GM12878 (cell line): ENCODE measurements around the gene P2RY11. TPM values are rescaled to one million over a fixed set of nuclear protein-coding genes. Genes with fewer than 3 reads are reported as not detected.

Experiments
- ATAC-seq: fragments of 200-7000 bp; cut with Tn5 transposase; 3 replicates; pipeline ENCODE4 v1.9.1; 2020; ENCODE audit warnings: mild to moderate bottlenecking, moderate library complexity
- BruUV-seq: library from RNA; stranded (reverse); fragments of 400-500 nt; replicated peaks from 2 replicates; lab custom pipeline; 2021; lab: Mats Ljungman, UMichigan
- CTCF ChIA-PET: fragments of 300-600 bp; sonication (Branson Sonifier 250); formaldehyde crosslinking; extraction: SDS; loops from one replicate; lab custom pipeline; 2021; ENCODE audit warnings: inconsistent platforms; lab: Yijun Ruan, JAX
- POLR2A ChIA-PET: fragments of 350-600 bp; formaldehyde crosslinking; extraction: SDS; loops from one replicate; lab custom pipeline; 2021; ENCODE audit warnings: inconsistent platforms; lab: Charles Lee
- RAD21 ChIA-PET: fragments of 300-600 bp; sonication (Branson Sonifier 250); formaldehyde crosslinking; loops from one replicate; lab custom pipeline; 2023; ENCODE audit warnings: antibody characterized with exemption; ENCODE audit not compliant: unreplicated experiment; lab: Charles Lee
- SMC1A ChIA-PET: fragments of 300-600 bp; sonication (Branson Sonifier 250); formaldehyde crosslinking; loops from one replicate; lab custom pipeline; 2023; ENCODE audit not compliant: unreplicated experiment, uncharacterized antibody; lab: Charles Lee
- DNase-seq: peaks from one replicate; pipeline ENCODE4 v3.0.0-alpha.2; 2011; ENCODE audit warnings: low read depth, low spot score
- FAIRE-seq: peaks from 3 replicates; lab custom pipeline; 2011; peaks lifted over from hg19 to GRCh38; lab: Jason Lieb, UNC
- H2AFZ ChIP-seq: 2 replicates; pipeline ENCODE4 v1.6.0; 2011; ENCODE audit warnings: low read depth, low read length, control low read depth; ENCODE audit not compliant: control insufficient read depth
- H3K27ac ChIP-seq: 2 replicates; pipeline ENCODE4 v1.5.1; 2011; ENCODE audit warnings: control low read depth; ENCODE audit not compliant: control insufficient read depth, insufficient read depth
- H3K27me3 ChIP-seq, 2 experiments: replicated peaks in 1 of 2; 2 replicates each; pipeline versions ENCODE4 v1.6.0 to v1.6.1; 2011; ENCODE audit warnings: low read length in 1 of 2; ENCODE audit not compliant: control insufficient read depth in 2 of 2, insufficient read depth in 2 of 2
- H3K36me3 ChIP-seq, 2 experiments: 2 replicates each; pipeline ENCODE4 v1.5.1; 2011; ENCODE audit warnings: low read length in 1 of 2; ENCODE audit not compliant: control insufficient read depth in 2 of 2, insufficient read depth in 2 of 2
- H3K4me1 ChIP-seq: 2 replicates; pipeline ENCODE4 v1.6.1; 2011; ENCODE audit warnings: mild to moderate bottlenecking, low read length, moderate library complexity, mixed read lengths; ENCODE audit not compliant: control insufficient read depth, insufficient read depth
- H3K4me2 ChIP-seq: 2 replicates; pipeline ENCODE4 v1.6.0; 2011; ENCODE audit warnings: control low read depth; ENCODE audit not compliant: control insufficient read depth, insufficient read depth
- H3K4me3 ChIP-seq: fragments of 200-600 bp; sonication (generic); 2 replicates; pipeline ENCODE4 v1.5.1; 2016
- H3K79me2 ChIP-seq: 2 replicates; pipeline ENCODE4 v1.6.0; 2011; ENCODE audit warnings: low read length; ENCODE audit not compliant: control insufficient read depth, insufficient read depth
- H3K9ac ChIP-seq: 2 replicates; pipeline ENCODE4 v1.8.0; 2011; ENCODE audit warnings: low read length, control low read depth, mixed read lengths; ENCODE audit not compliant: control insufficient read depth, insufficient read depth
- H3K9me3 ChIP-seq: replicated peaks from 3 replicates; pipeline ENCODE4 v1.5.1; 2011; ENCODE audit warnings: mild to moderate bottlenecking, low read length; ENCODE audit not compliant: control insufficient read depth, insufficient read depth
- H4K20me1 ChIP-seq: 2 replicates; pipeline ENCODE4 v1.6.0; 2011; ENCODE audit not compliant: control insufficient read depth, insufficient read depth
- POLR2A ChIP-seq: IDR thresholded peaks from 2 replicates; pipeline ENCODE4 v1.6.1; 2011; ENCODE audit warnings: low read depth, mild to moderate bottlenecking, low read length
- USF2 ChIP-seq: IDR thresholded peaks from 2 replicates; pipeline ENCODE4 v1.6.1; 2011; ENCODE audit warnings: low read depth, low read length, improper control_type of control experiment, borderline replicate concordance
- ZBTB4 ChIP-seq: fragments of 450-650 bp; formaldehyde crosslinking; IDR thresholded peaks from 2 replicates; pipeline ENCODE4 v1.4.0; 2022; ENCODE audit warnings: mild to moderate bottlenecking, moderate library complexity
- WGBS: methylation state at CpG from one replicate; pipeline ENCODE4 v1.1.6; 2016; ENCODE audit warnings: low lambda C conversion rate; ENCODE audit not compliant: insufficient replicate concordance, insufficient coverage; ENCODE audit errors: missing lambda C conversion rate; 5-methylcytosine and 5-hydroxymethylcytosine counted together
- in situ Hi-C: fragments of 300-500 bp; cut with MboI; formaldehyde crosslinking; loops from 9 replicates; pipeline ENCODE4 v1.14.3; 2018; ENCODE audit warnings: mixed read lengths
- intact Hi-C: fragments of 100-400 bp; cut with micrococcal nuclease; formaldehyde crosslinking; loops from one replicate; pipeline ENCODE4 v1.14.2; 2022; ENCODE audit not compliant: unreplicated experiment
- polyA plus RNA-seq, 11 experiments: library from polyadenylated mRNA; depleted of rRNA in 4 of 11; unstranded in 6 of 11; stranded (reverse) in 5 of 11; fragments of >200 nt; fragmentation: Nextera tagmentation in 4 of 11; fragmentation: Illumina TruSeq in 1 of 11; extraction: Ambion mirVana in 4 of 11; extraction: Trizol in 1 of 11; gene quantifications; 1 replicate in 1 of 11; 2 replicates in 10 of 11; pipeline versions ENCODE4 v1.2.1 to v1.2.3, GENCODE V29; 2011 to 2016; ENCODE audit warnings: inconsistent platforms in 2 of 11, missing spikeins in 2 of 11, low read depth in 1 of 11
- total RNA-seq, 4 experiments: library from RNA; depleted of rRNA in 3 of 4; stranded (reverse); fragments of >200 nt in 3 of 4; fragmentation: Illumina TruSeq in 1 of 4; extraction: Trizol in 1 of 4; gene quantifications; 2 replicates each; pipeline versions ENCODE4 v1.2.1 to v1.2.3, GENCODE V29; 2013 to 2021

Gene P2RY11
- total and polyA plus RNA-seq, 10 of the 15 experiments (the other 5 are each of a cell fraction or from before 2014, with no cell fraction given): 0.14 to 46.5 (median 7.6) TPM

GRCh38 chr19:10138879-10139795 lies 27.6 kb downstream of the P2RY11 start:
- ChIA-PET CTCF (interaction anchor here (0.6 kb wide), 1 partner anchor 84 kb away, joined by 3 read pairs; no protein-coding TSS in a partner anchor), SMC1A (no interaction called here), RAD21 (no interaction called here), POLR2A (no interaction called here)
- intact Hi-C loops: no loop called here
- no peak for FAIRE-seq
- 90% methylated on average over 27 of the region's 27 CpGs for WGBS
- no TSS peak for BruUV-seq
- Histone ChIP-seq H3K9ac (no peak overlapping the region), H3K79me2 (no peaks in the 10 kb centered on the region), H4K20me1 (no peaks in the 10 kb centered on the region), H3K4me2 (no peak overlapping the region), H3K4me1 (no peaks in the 10 kb centered on the region), H3K27ac (no peak overlapping the region), H2AFZ (no peak overlapping the region), H3K27me3 (no peaks in the 10 kb centered on the region), H3K36me3 (peaks cover 60 to 72% of the 10 kb centered on the region in 2 experiments), H3K9me3 (no peaks in the 10 kb centered on the region), H3K4me3 (no peak overlapping the region)
- TF ChIP-seq POLR2A (peak; percentile 39; the same call in 1 of the 2 replicates), ZBTB4 (CRISPR knock-in tag) (no peak), USF2 (no peak)
- ATAC-seq: no peak
- DNase-seq: no peak
- in situ Hi-C loops: no loop called here
